ENCODE results near the gene KCNMA1.
A peak's percentile ranks its signal among the peaks of the same experiment; 100 is the strongest.

Gene KCNMA1

GRCh38 chr10:77049896-77050295 lies 587.7 kb downstream of the KCNMA1 start:
- no peak for DNase-seq

- no peak for DNase-seq
These were observed 588.5 kb downstream of the KCNMA1 start for GRCh38 chr10:77049146-77049545.

- DNase-seq: no peak
These were observed 592.5 kb downstream of the KCNMA1 start for GRCh38 chr10:77045085-77045484.

GRCh38 chr10:77043420-77043763 lies 594.2 kb downstream of the KCNMA1 start:
- no peak for DNase-seq

- no peak for DNase-seq
These were observed 594.7 kb downstream of the KCNMA1 start for GRCh38 chr10:77042706-77043419.

- peak; percentile 61 for DNase-seq
These were observed 595.9 kb downstream of the KCNMA1 start for GRCh38 chr10:77041636-77042258.

- no peak for DNase-seq
These were observed 599.2 kb downstream of the KCNMA1 start for GRCh38 chr10:77038407-77038806.

DNA sequence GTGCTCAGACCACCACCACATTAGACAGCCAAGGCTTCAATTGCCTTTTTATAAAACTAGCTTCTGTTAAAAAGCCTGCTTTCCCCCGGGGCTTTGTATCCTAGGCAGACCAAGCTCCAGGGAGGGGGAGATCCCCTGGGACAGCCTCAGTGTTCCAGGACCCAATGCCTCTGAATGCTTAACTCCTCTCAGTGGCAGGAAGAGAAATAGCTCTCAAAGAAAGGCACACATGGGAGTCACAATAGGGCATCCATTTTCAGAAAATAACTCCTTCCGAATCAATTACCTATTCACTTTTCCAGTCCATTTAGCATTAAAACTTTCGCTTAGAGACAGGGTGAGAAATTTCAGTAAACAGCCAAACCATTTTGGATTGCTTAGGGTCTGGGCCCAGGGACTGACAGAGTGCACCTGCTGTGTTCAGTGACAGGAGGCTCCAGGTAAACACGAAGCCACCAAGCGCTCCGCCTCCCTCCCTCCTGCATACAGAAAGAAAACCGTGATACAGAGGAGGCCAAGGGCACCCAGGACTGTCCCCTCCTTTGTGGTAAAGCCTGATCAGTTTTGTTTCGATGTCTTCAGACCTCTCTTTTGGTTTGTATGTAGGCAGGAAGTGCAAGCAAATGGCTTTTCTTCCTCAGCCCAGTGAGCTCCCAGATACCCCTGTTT lies 599.7 kb downstream of the KCNMA1 start:
- DNase-seq: no peak

GRCh38 chr10:77036993-77037734 lies 600.4 kb downstream of the KCNMA1 start:
- DNase-seq: peak; percentile 23

- no peak for DNase-seq
These were observed 601.3 kb downstream of the KCNMA1 start for GRCh38 chr10:77036276-77036675.

GRCh38 chr10:77034795-77035194 lies 602.8 kb downstream of the KCNMA1 start:
- DNase-seq: no peak

DNA sequence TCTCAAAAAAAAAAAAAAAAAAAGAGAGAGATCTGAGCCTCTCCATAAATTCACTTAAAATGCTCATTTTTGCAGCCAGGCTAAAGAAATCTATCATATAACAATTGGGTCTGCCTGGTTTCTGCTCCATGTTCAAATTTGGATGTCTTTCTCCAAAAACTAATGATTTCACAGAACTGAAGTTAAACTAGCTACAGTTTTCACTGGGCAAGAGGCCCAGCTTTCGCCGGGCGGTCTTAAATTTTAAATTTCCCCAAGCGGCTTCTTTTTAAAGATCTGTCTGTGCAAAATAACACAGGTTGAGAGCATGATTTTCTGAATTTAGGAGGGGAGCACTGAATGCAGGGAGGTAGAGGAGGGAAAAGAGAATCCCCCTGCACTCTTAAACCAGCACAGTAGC lies 603.4 kb downstream of the KCNMA1 start:
- DNase-seq: no peak

- DNase-seq: peak; percentile 81
These were observed 605.4 kb downstream of the KCNMA1 start for GRCh38 chr10:77032188-77032570.

- DNase-seq: no peak
These were observed 605.9 kb downstream of the KCNMA1 start for GRCh38 chr10:77031531-77032187.

DNA sequence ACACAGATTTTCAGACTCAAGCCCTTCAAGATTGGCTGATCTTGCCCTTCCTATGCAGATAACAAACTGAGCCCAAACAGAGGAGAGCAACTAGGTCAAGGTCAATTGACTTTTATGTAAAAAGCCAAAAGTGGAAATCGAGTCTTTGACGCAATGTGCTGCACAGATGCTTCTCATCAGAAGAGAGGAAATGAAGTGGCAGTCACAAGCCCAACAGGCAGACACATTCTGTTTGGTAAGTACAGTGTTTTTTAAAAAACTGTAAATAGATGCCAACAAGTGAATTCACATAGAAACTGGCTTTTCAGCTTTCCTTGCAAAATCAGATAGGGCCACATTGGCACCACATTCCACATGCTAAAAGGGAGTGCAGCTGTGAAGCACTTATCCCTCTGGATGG lies 606.6 kb downstream of the KCNMA1 start:
- DNase-seq: no peak

DNA sequence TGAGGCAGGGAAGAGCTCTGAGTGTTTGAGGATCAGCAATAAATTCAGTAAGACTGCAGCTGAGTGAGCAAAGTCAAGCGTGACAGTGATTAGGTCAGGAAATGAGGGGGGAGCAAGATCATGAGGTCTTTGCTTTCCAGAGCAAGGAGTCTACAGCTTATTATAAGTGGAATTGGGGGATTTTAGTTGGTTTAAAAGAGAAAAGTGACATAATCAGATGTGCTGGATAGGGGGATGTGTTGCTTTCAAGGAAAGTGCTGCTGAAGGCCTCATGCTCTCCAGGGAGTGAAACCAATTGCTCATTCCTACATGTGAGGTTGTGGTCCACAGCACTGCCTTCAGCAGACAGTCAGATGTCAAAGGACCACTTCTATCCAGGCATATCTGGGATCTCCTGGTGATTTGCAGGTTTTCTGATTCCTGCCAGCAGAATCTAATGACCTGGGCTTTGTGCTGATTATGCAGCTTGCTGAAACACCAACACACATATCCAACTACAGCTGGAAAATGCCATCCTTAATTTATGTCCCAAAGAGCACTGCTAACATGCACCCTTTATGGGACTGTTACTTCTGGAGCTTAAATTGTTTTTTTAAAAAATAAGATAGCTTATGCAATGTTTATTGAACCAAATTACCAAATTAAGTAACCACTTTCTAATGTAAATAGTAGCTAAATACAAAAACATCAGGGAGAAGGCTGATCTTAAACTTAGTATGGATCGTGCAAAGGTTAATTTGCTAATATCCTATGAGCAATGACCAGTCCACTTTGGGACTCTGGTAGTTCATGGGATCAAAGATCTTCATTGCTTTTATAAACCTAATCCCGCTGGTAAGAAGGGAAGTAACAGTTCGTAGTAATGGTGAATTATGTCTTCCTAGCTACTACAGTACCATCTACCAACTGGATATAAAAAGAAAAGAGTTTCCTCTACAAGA lies 607.6 kb downstream of the KCNMA1 start:
- no peak for DNase-seq

- DNase-seq: no peak
These were observed 609.6 kb downstream of the KCNMA1 start for GRCh38 chr10:77028042-77028441.

DNA sequence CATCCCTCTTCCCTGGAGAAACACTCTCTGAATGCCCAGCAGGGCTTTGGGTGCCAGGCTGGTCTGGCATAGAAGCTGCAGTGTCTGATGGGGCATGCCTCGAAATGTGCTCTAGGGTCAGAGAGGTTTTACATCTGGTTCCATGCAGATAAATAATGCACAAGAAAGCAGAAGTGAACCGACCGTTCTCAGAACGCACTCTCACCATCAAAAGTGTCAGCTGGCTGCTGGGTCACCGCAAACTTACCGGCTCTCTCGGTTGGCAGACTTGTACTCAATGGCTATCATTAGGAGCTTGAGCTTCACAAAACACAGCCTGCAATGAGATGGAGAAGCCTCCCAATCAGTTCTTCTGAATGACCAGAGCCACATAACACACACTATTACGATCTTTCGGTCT lies 610.0 kb downstream of the KCNMA1 start:
- DNase-seq: peak; percentile 90

GRCh38 chr10:77027141-77027540 lies 610.5 kb downstream of the KCNMA1 start:
- DNase-seq: no peak

DNA sequence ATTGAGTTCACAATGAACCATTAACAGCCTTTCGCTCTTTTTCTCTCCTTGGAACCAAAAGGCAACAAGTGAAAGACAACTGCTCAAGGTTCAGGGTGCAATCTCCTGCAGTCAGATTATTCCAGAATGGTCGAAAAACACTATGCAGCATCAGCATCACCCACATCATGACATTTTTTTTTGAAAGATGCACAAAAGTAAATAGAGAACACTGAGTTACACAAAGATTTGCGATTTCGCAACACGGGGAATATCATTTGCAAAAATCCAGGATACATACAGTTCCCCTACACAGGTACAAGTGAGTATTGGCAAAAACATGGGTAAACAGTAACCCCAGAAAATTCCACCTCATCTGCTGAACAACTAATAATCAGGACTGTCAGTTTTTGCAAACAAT lies 611.5 kb downstream of the KCNMA1 start:
- no peak for DNase-seq

DNA sequence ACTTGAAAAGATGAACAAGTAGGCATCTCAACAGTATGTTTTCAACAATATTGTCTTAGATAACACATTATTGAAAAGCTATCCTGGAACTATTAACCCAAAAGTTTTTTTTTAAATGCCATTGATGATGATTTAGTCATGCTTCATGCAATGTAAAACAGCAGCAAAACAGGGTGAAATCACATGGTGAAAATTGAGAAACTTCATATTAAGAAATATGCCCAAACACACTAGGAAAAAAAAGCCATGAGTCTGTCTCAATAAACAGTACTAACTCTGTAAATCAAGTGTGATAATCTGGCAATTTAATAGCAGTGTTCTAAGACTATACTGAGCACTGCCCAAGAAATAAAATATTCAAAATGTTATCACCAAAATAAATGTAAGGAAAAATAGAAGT lies 613.1 kb downstream of the KCNMA1 start:
- no peak for DNase-seq

- no peak for DNase-seq
These were observed 614.2 kb downstream of the KCNMA1 start for GRCh38 chr10:77023396-77023795.

Measured in MV-4-11 (cell line).